IPS-18c (cell line): ENCODE measurements around the gene CRYGS.
"Not testable (repeated sequence)": the region's sequence is repeated elsewhere in the genome, so short reads cannot be mapped to it uniquely, and the experiment has no call there.

Experiments
- H3K4me3 ChIP-seq: 2 replicates; pipeline ENCODE4 v1.7.0; 2013; ENCODE audit warnings: low read depth, mild to moderate bottlenecking, low read length, moderate library complexity; ENCODE audit not compliant: insufficient read depth
- H3K9me3 ChIP-seq: one replicate; pipeline ENCODE4 v1.6.1; 2013; ENCODE audit warnings: mild to moderate bottlenecking, low read length, moderate library complexity; ENCODE audit not compliant: control insufficient read depth, insufficient read depth

The CRYGS gene

GRCh38 chr3:186569361-186569760, 25.2 kb upstream of the CRYGS start:
- peak overlapping the region; percentile 65 for H3K4me3 ChIP-seq
- H3K9me3 ChIP-seq, result not testable (repeated sequence)

GRCh38 chr3:186567072-186567921, 23.1 kb upstream of the CRYGS start, which contains the start of gene TBCCD1:
Gene TBCCD1, minus strand, starts transcription at chr3:186567339. Its CDS starts 3,010 bp downstream, at chr3:186564329.
- no peaks in the 10 kb centered on the region for H3K9me3 ChIP-seq
- H3K4me3 ChIP-seq, result peak within 1 kb of the TSS; percentile 91

GRCh38 chr3:186566772-186567071, 22.5 kb upstream of the CRYGS start:
- Histone ChIP-seq H3K9me3 (no peaks in the 10 kb centered on the region), H3K4me3 (peak overlapping the region; percentile 91)

GRCh38 chr3:186564586-186564985, 20.4 kb upstream of the CRYGS start:
- no peaks in the 10 kb centered on the region for H3K9me3 ChIP-seq
- H3K4me3 ChIP-seq, result no peak overlapping the region

- no peak overlapping the region for H3K4me3 ChIP-seq
- no peaks in the 10 kb centered on the region for H3K9me3 ChIP-seq
These were observed 8.3 kb upstream of the CRYGS start for GRCh38 chr3:186552408-186553031.

GRCh38 chr3:186551387-186551786, 7.2 kb upstream of the CRYGS start:
- H3K9me3 ChIP-seq, result no peaks in the 10 kb centered on the region
- no peak overlapping the region for H3K4me3 ChIP-seq

GRCh38 chr3:186549497-186549896, 5.3 kb upstream of the CRYGS start:
- no peak overlapping the region for H3K4me3 ChIP-seq
- H3K9me3 ChIP-seq, result no peaks in the 10 kb centered on the region

- no peak overlapping the region for H3K4me3 ChIP-seq
- H3K9me3 ChIP-seq, result no peaks in the 10 kb centered on the region
These were observed 3.3 kb downstream of the CRYGS start for GRCh38 chr3:186540835-186541226.

- Histone ChIP-seq H3K4me3 (no peak overlapping the region), H3K9me3 (no peaks in the 10 kb centered on the region)
These were observed 3.9 kb downstream of the CRYGS start for GRCh38 chr3:186540221-186540834.

GRCh38 chr3:186538779-186539178, 5.4 kb downstream of the CRYGS start:
- no peaks in the 10 kb centered on the region for H3K9me3 ChIP-seq

GRCh38 chr3:186536883-186537844, 7.0 kb downstream of the CRYGS start:
- Histone ChIP-seq H3K4me3 (no peak overlapping the region), H3K9me3 (no peaks in the 10 kb centered on the region)

More at GRCh38 chr3:186538779-186539178, 5.4 kb downstream of the CRYGS start:
- H3K4me3 ChIP-seq, result no peak overlapping the region

- H3K9me3 ChIP-seq, result no peaks in the 10 kb centered on the region
- H3K4me3 ChIP-seq, result no peak overlapping the region
These were observed 10.0 kb downstream of the CRYGS start for GRCh38 chr3:186534113-186534669.

GRCh38 chr3:186532598-186533072, 11.5 kb downstream of the CRYGS start:
- Histone ChIP-seq H3K9me3 (no peaks in the 10 kb centered on the region), H3K4me3 (no peak overlapping the region)

- not testable (repeated sequence) for H3K4me3 ChIP-seq, H3K9me3 ChIP-seq
These were observed 12.5 kb downstream of the CRYGS start for GRCh38 chr3:186531694-186532093.

- Histone ChIP-seq H3K9me3 (no peaks in the 10 kb centered on the region), H3K4me3 (no peak overlapping the region)
These were observed 13.8 kb downstream of the CRYGS start for GRCh38 chr3:186530415-186530814.

- Histone ChIP-seq H3K9me3 (no peaks in the 10 kb centered on the region), H3K4me3 (no peak overlapping the region)
These were observed 14.8 kb downstream of the CRYGS start for GRCh38 chr3:186529201-186529999.
